OCI-LY3 (cell line): ENCODE results near the gene TANC2.

ENCODE experiments used
- H2AFZ ChIP-seq: fragments of 200-600, 300-600 bp; shearing (Covaris generic); 2 replicates; pipeline ENCODE4 v1.6.0; 2014; ENCODE audit warnings: antibody characterized with exemption, low read depth, low read length
- H3K27ac ChIP-seq: fragments of 200-600, 300-600 bp; sonication (generic); 2 replicates; pipeline ENCODE4 v1.5.1; 2014; ENCODE audit warnings: mild to moderate bottlenecking, low read length, moderate library complexity, mixed read lengths
- H3K27me3 ChIP-seq: fragments of 200-600, 300-600 bp; sonication (generic); 2 replicates; pipeline ENCODE4 v1.6.1; 2014; ENCODE audit warnings: low read depth, low read length, mixed read lengths
- H3K36me3 ChIP-seq: fragments of 200-600, 300-600 bp; sonication (generic); replicated peaks from 2 replicates; pipeline ENCODE3; 2014; ENCODE audit warnings: low read depth, low read length, mixed read lengths
- H3K4me1 ChIP-seq: fragments of 300-600, 200-600 bp; sonication (generic); 2 replicates; pipeline ENCODE4 v1.6.1; 2014; ENCODE audit warnings: low read length, mixed read lengths
- H3K4me2 ChIP-seq: fragments of 200-600, 300-600 bp; sonication (generic); 2 replicates; pipeline ENCODE4 v1.6.1; 2014; ENCODE audit warnings: low read length, mixed read lengths
- H3K4me3 ChIP-seq: fragments of 300-600, 200-600 bp; sonication (generic); 2 replicates; pipeline ENCODE4 v1.5.1; 2014; ENCODE audit warnings: antibody characterized with exemption, mild to moderate bottlenecking, low read length, moderate library complexity
- H3K79me2 ChIP-seq: fragments of 300-600, 200-600 bp; shearing (Covaris generic); 2 replicates; pipeline ENCODE4 v1.6.1; 2014; ENCODE audit warnings: mild to moderate bottlenecking, low read length, mixed read lengths
- H3K9ac ChIP-seq: fragments of 300-600, 200-600 bp; shearing (Covaris generic); 2 replicates; pipeline ENCODE4 v1.6.0; 2014; ENCODE audit warnings: mild to moderate bottlenecking, low read length, moderate library complexity
- H3K9me3 ChIP-seq: fragments of 200-600, 300-600 bp; shearing (Covaris generic); 2 replicates; pipeline ENCODE4 v1.6.1; 2014; ENCODE audit warnings: low read length, mixed read lengths; ENCODE audit not compliant: insufficient read depth
- H4K20me1 ChIP-seq: fragments of 200-600, 300-600 bp; sonication (generic); 2 replicates; pipeline ENCODE4 v1.6.1; 2016; ENCODE audit warnings: low read length, mixed read lengths; ENCODE audit not compliant: insufficient read depth
- CTCF ChIP-seq: fragments of 200-600, 300-600 bp; sonication (generic); IDR thresholded peaks from 2 replicates; pipeline ENCODE4 v1.5.1; 2014; ENCODE audit warnings: antibody characterized with exemption, low read length, low read depth
- EZH2phosphoT487 ChIP-seq: fragments of 200-600 bp; shearing (Covaris generic); IDR thresholded peaks from 2 replicates; pipeline ENCODE4 v1.6.1; 2018; ENCODE audit warnings: antibody characterized with exemption, mixed run types, low read depth

The TANC2 gene

GRCh38 chr17:62998166-62998565 lies 32.1 kb downstream of the TANC2 start:
- Histone ChIP-seq H2AFZ (no peak overlapping the region), H4K20me1 (no peaks in the 10 kb centered on the region), H3K4me1 (peaks cover 8% of the 10 kb centered on the region), H3K4me2 (no peak overlapping the region), H3K27ac (no peak overlapping the region), H3K27me3 (no peaks in the 10 kb centered on the region), H3K9me3 (no peaks in the 10 kb centered on the region), H3K4me3 (no peak overlapping the region), H3K79me2 (no peaks in the 10 kb centered on the region), H3K9ac (no peak overlapping the region), H3K36me3 (no peaks in the 10 kb centered on the region)
- TF ChIP-seq EZH2phosphoT487 (no peak), CTCF (no peak)

GRCh38 chr17:62998665-62999393 lies 32.8 kb downstream of the TANC2 start:
- H3K27ac ChIP-seq: no peak overlapping the region
- H3K4me2 ChIP-seq: no peak overlapping the region
- H3K27me3 ChIP-seq: no peaks in the 10 kb centered on the region
- H3K9ac ChIP-seq: no peak overlapping the region
- H3K4me1 ChIP-seq: peaks cover 8% of the 10 kb centered on the region
- TF ChIP-seq EZH2phosphoT487 (no peak), CTCF (no peak)
- H3K4me3 ChIP-seq: no peak overlapping the region
- no peaks in the 10 kb centered on the region for H4K20me1 ChIP-seq
- H3K36me3 ChIP-seq: no peaks in the 10 kb centered on the region
- H3K79me2 ChIP-seq: no peaks in the 10 kb centered on the region
- H3K9me3 ChIP-seq: no peaks in the 10 kb centered on the region
- no peak overlapping the region for H2AFZ ChIP-seq

GRCh38 chr17:62999736-63000135 lies 33.7 kb downstream of the TANC2 start:
- no peak for TF ChIP-seq EZH2phosphoT487
- no peak for TF ChIP-seq CTCF
- H3K79me2 ChIP-seq: no peaks in the 10 kb centered on the region
- no peak overlapping the region for H3K9ac ChIP-seq
- no peaks in the 10 kb centered on the region for H3K9me3 ChIP-seq
- no peak overlapping the region for H3K4me2 ChIP-seq
- H2AFZ ChIP-seq: no peak overlapping the region
- no peaks in the 10 kb centered on the region for H3K27me3 ChIP-seq
- no peaks in the 10 kb centered on the region for H3K36me3 ChIP-seq
- no peak overlapping the region for H3K4me3 ChIP-seq
- peaks cover 8% of the 10 kb centered on the region for H3K4me1 ChIP-seq
- no peak overlapping the region for H3K27ac ChIP-seq
- H4K20me1 ChIP-seq: no peaks in the 10 kb centered on the region

- Histone ChIP-seq H3K9ac (no peak overlapping the region), H3K4me1 (no peaks in the 10 kb centered on the region), H4K20me1 (no peaks in the 10 kb centered on the region), H3K79me2 (no peaks in the 10 kb centered on the region), H3K9me3 (no peaks in the 10 kb centered on the region), H3K27ac (no peak overlapping the region), H3K36me3 (no peaks in the 10 kb centered on the region), H3K4me3 (no peak overlapping the region), H2AFZ (no peak overlapping the region), H3K4me2 (no peak overlapping the region), H3K27me3 (no peaks in the 10 kb centered on the region)
- TF ChIP-seq EZH2phosphoT487: no peak
These were observed 35.8 kb downstream of the TANC2 start for GRCh38 chr17:63001689-63002394.
